ENCODE results near the gene CD2.

- no peak for TF ChIP-seq CTCF (IDR thresholded peaks at IDR 0.05; ENCODE audit: low read length)
- no peak for TF ChIP-seq EZH2 (optimal IDR thresholded peaks at IDR 0.05; ENCODE audit: low read depth, low read length)
These were observed 11.7 kb downstream of the CD2 start for GRCh38 chr1:116765962-116766361.
